HepG2 (cell line): ENCODE measurements around the gene HAGHL. TPM values are rescaled to one million over a fixed set of nuclear protein-coding genes. Genes with fewer than 3 reads are reported as not detected.

Experiments used
- AGO1 ChIP-seq: fragments of 200-400 bp; formaldehyde crosslinking; IDR thresholded peaks from 2 replicates; pipeline ENCODE4 v1.6.1; 2017; ENCODE audit warnings: mild to moderate bottlenecking, low read depth, low read length, moderate library complexity; ENCODE audit not compliant: poor library complexity, severe bottlenecking
- IKZF4 ChIP-seq: sonication (generic); formaldehyde crosslinking; IDR thresholded peaks from 2 replicates; pipeline ENCODE4 v1.5.1; 2020; ENCODE audit warnings: borderline replicate concordance, mild to moderate bottlenecking, low read depth, missing genetic modification reagents; ENCODE audit errors: not compliant biosample characterization
- IRX3 ChIP-seq: sonication (generic); formaldehyde crosslinking; IDR thresholded peaks from 2 replicates; pipeline ENCODE4 v1.8.1; 2023; ENCODE audit warnings: mild to moderate bottlenecking, low read depth, missing genetic modification reagents, borderline replicate concordance
- KDM5B ChIP-seq: sonication (generic); formaldehyde crosslinking; IDR thresholded peaks from 2 replicates; pipeline ENCODE4 v1.4.0; 2020; ENCODE audit warnings: missing genetic modification reagents, mild to moderate bottlenecking, borderline replicate concordance
- NCOA1 ChIP-seq: sonication (generic); formaldehyde crosslinking; IDR thresholded peaks from 2 replicates; pipeline ENCODE4 v1.9.0; 2021; ENCODE audit warnings: missing genetic modification reagents
- NFYC ChIP-seq: IDR thresholded peaks from 2 replicates; pipeline ENCODE4 v1.6.1; 2016; ENCODE audit warnings: missing genetic modification reagents, missing compliant biosample characterization
- PATZ1 ChIP-seq: sonication (generic); formaldehyde crosslinking; IDR thresholded peaks from 2 replicates; pipeline ENCODE4 v1.4.0; 2020; ENCODE audit warnings: missing genetic modification reagents
- ZNF776 ChIP-seq: sonication (generic); formaldehyde crosslinking; IDR thresholded peaks from 2 replicates; pipeline ENCODE4 v1.4.0; 2020; ENCODE audit warnings: mild to moderate bottlenecking, missing genetic modification reagents
- ZSCAN21 ChIP-seq: sonication (generic); formaldehyde crosslinking; IDR thresholded peaks from 2 replicates; pipeline ENCODE4 v1.8.0; 2022; ENCODE audit warnings: mild to moderate bottlenecking, missing genetic modification reagents, moderate library complexity, borderline replicate concordance
- polyA plus RNA-seq, 8 experiments: library from polyadenylated mRNA; depleted of rRNA in 3 of 8; stranded (reverse) in 7 of 8; unstranded in 1 of 8; fragments of >200 nt; fragmentation: Illumina TruSeq in 4 of 8; extraction: Trizol in 4 of 8; gene quantifications; 2 replicates each; pipeline versions ENCODE4 v1.2.1 to v1.2.3, GENCODE V29; 2011 to 2016; ENCODE audit warnings: low read depth in 4 of 8, missing spikeins in 1 of 8, mixed read lengths in 1 of 8; ENCODE audit not compliant: insufficient read depth in 1 of 8
- total RNA-seq, 5 experiments: library from RNA; depleted of rRNA; stranded (reverse); fragments of >200 nt; fragmentation: Illumina TruSeq; extraction: Trizol; gene quantifications; 2 replicates each; pipeline ENCODE4 v1.2.3, GENCODE V29; 2016; ENCODE audit warnings: low read depth in 1 of 5

The HAGHL gene
- total and polyA plus RNA-seq, 2 of the 13 experiments (the other 11 are each of a cell fraction or from before 2014, with no cell fraction given) = 3.4 to 8.4 TPM

- peak; percentile 39; the same call in 1 of the 2 replicates for TF ChIP-seq ZNF776 (CRISPR knock-in tag)
- TF ChIP-seq IRX3 = no peak
- no peak for TF ChIP-seq NFYC
- 0 out of 2 replicates have a peak, but pooled peaks have one; percentile 10 for TF ChIP-seq KDM5B (CRISPR knock-in tag)
- TF ChIP-seq NCOA1 (CRISPR knock-in tag) = 0 out of 2 replicates have a peak, but pooled peaks have one; percentile 35
- peak; percentile 22; the same call in 1 of the 2 replicates for TF ChIP-seq PATZ1
- no peak for TF ChIP-seq AGO1
- peak; percentile 19 for TF ChIP-seq IKZF4 (CRISPR knock-in tag)
- 0 out of 2 replicates have a peak, but pooled peaks have one; percentile 6 for TF ChIP-seq ZSCAN21 (CRISPR knock-in tag)
These were observed 48.6 kb upstream of the HAGHL start (continued) for GRCh38 chr16:678209-678857.
